GM23338 (cell line): Measurements from ENCODE around the gene CARMIL1. TPM values are rescaled to one million over a fixed set of nuclear protein-coding genes. Genes with fewer than 3 reads are reported as not detected.

Experiments used
- ATAC-seq: fragments of 200-7000 bp; cut with Tn5 transposase; 3 replicates; pipeline ENCODE4 v1.9.1; 2020
- DNase-seq: peaks from one replicate; pipeline ENCODE4 v3.0.0-alpha.2; 2015; ENCODE audit warnings: low spot score
- H2AFZ ChIP-seq: fragments of 200-600 bp; sonication (generic); 2 replicates; pipeline ENCODE4 v1.8.0; 2016; ENCODE audit warnings: antibody characterized with exemption, mild to moderate bottlenecking, moderate library complexity
- H3F3A ChIP-seq: fragments of 200-600 bp; sonication (generic); replicated peaks from 2 replicates; pipeline ENCODE4 v1.8.0; 2017; ENCODE audit warnings: antibody characterized with exemption, mixed run types, low read depth
- H3K27ac ChIP-seq: fragments of 200-600 bp; sonication (generic); 2 replicates; pipeline ENCODE4 v1.6.1; 2016; ENCODE audit warnings: low read depth
- H3K27me3 ChIP-seq: fragments of 200-600 bp; sonication (generic); 2 replicates; pipeline ENCODE4 v1.8.0; 2016; ENCODE audit warnings: mild to moderate bottlenecking, mixed run types, moderate library complexity; ENCODE audit not compliant: insufficient read depth
- H3K36me3 ChIP-seq: fragments of 200-600 bp; sonication (generic); 2 replicates; pipeline ENCODE4 v1.8.0; 2016; ENCODE audit warnings: mild to moderate bottlenecking; ENCODE audit not compliant: insufficient read depth
- H3K4me1 ChIP-seq: fragments of 200-600 bp; sonication (generic); 2 replicates; pipeline ENCODE4 v1.8.0; 2016; ENCODE audit warnings: mild to moderate bottlenecking, moderate library complexity; ENCODE audit not compliant: insufficient read depth
- H3K4me2 ChIP-seq: fragments of 200-600 bp; sonication (generic); 2 replicates; pipeline ENCODE4 v1.7.1; 2017; ENCODE audit warnings: mixed run types
- H3K4me3 ChIP-seq: fragments of 200-600 bp; sonication (generic); 2 replicates; pipeline ENCODE4 v1.6.1; 2016; ENCODE audit warnings: mixed run types
- H3K79me2 ChIP-seq: fragments of 200-600 bp; sonication (generic); replicated peaks from 2 replicates; pipeline ENCODE4 v1.8.0; 2017; ENCODE audit warnings: mild to moderate bottlenecking; ENCODE audit not compliant: insufficient read depth
- H3K9me2 ChIP-seq: fragments of 200-600 bp; sonication (generic); 2 replicates; pipeline ENCODE4 v1.8.0; 2017; ENCODE audit not compliant: insufficient read depth
- H4K20me1 ChIP-seq: fragments of 200-600 bp; sonication (generic); replicated peaks from 2 replicates; pipeline ENCODE4 v1.8.0; 2017; ENCODE audit warnings: mild to moderate bottlenecking; ENCODE audit not compliant: insufficient read depth
- H3K27ac Mint-ChIP-seq: 2 replicates; pipeline ENCODE4 v1.8.0; 2020; ENCODE audit warnings: inconsistent platforms, mild to moderate bottlenecking, moderate library complexity, mixed read lengths
- H3K27me3 Mint-ChIP-seq: 3 replicates; pipeline ENCODE4 v1.8.0; 2022; ENCODE audit warnings: low read depth, mild to moderate bottlenecking, moderate library complexity, mixed read lengths, inconsistent platforms; ENCODE audit not compliant: insufficient read depth, poor library complexity
- H3K36me3 Mint-ChIP-seq: 3 replicates; pipeline ENCODE4 v1.8.0; 2021; ENCODE audit warnings: low read depth, mild to moderate bottlenecking, inconsistent platforms, moderate library complexity, mixed read lengths
- H3K4me1 Mint-ChIP-seq: 3 replicates; pipeline ENCODE4 v1.8.0; 2020; ENCODE audit warnings: mild to moderate bottlenecking, inconsistent platforms, mixed read lengths
- H3K4me3 Mint-ChIP-seq: 3 replicates; pipeline ENCODE4 v1.8.0; 2021; ENCODE audit warnings: moderate library complexity, mild to moderate bottlenecking, inconsistent platforms, mixed read lengths
- H3K9me3 Mint-ChIP-seq: 3 replicates; pipeline ENCODE4 v1.8.0; 2020; ENCODE audit warnings: moderate library complexity, mild to moderate bottlenecking, inconsistent platforms, mixed read lengths
- CREB1 ChIP-seq: fragments of 250-450 bp; sonication (Bioruptor Pico); IDR thresholded peaks from 2 replicates; pipeline ENCODE4 v1.5.0; 2020; ENCODE audit warnings: low read depth, mild to moderate bottlenecking, moderate library complexity
- CTCF ChIP-seq, 2 experiments: fragments of 200-600 bp in 1 of 2; sonication (generic) in 1 of 2; conservative IDR thresholded peaks; 2 replicates each; pipeline versions ENCODE4 v1.5.1 to v1.6.1; 2016 to 2017; ENCODE audit warnings: antibody characterized with exemption in 2 of 2, low read depth in 2 of 2, mild to moderate bottlenecking in 2 of 2, moderate library complexity in 1 of 2
- ETS1 ChIP-seq: IDR thresholded peaks from 2 replicates; pipeline ENCODE4 v1.6.1; 2016; ENCODE audit warnings: antibody characterized with exemption
- EZH2 ChIP-seq: fragments of 200-600 bp; sonication (generic); IDR thresholded peaks from one replicate; pipeline ENCODE4 v1.8.0; 2017; ENCODE audit warnings: antibody characterized with exemption, mild to moderate bottlenecking, low read depth; ENCODE audit not compliant: unreplicated experiment
- EZH2phosphoT487 ChIP-seq: fragments of 200-600 bp; sonication (generic); IDR thresholded peaks from one replicate; pipeline ENCODE4 v1.8.1; 2018; ENCODE audit warnings: antibody characterized with exemption; ENCODE audit not compliant: unreplicated experiment
- JUNB ChIP-seq: IDR thresholded peaks from one replicate; pipeline ENCODE4 v1.6.1; 2016; ENCODE audit warnings: antibody characterized with exemption; ENCODE audit not compliant: unreplicated experiment
- NANOG ChIP-seq: IDR thresholded peaks from 2 replicates; pipeline ENCODE4 v1.6.1; 2016; ENCODE audit warnings: antibody characterized with exemption, borderline replicate concordance
- STAT1 ChIP-seq: IDR thresholded peaks from one replicate; pipeline ENCODE4 v1.6.1; 2016; ENCODE audit warnings: antibody characterized with exemption; ENCODE audit not compliant: unreplicated experiment
- ZNF114 ChIP-seq: fragments of 250-450 bp; sonication (Bioruptor Pico); IDR thresholded peaks from 2 replicates; pipeline ENCODE4 v1.5.0; 2020; ENCODE audit warnings: mild to moderate bottlenecking, moderate library complexity
- polyA plus RNA-seq: library from polyadenylated mRNA; unstranded; fragments of >200 nt; fragmentation: Nextera tagmentation; extraction: Ambion mirVana; gene quantifications from 2 replicates; pipeline ENCODE4 v1.2.1, GENCODE V29; 2016
- total RNA-seq: library from RNA; depleted of rRNA; stranded (reverse); fragments of >200 nt; shearing (Covaris generic); gene quantifications from 2 replicates; pipeline ENCODE4 v1.2.3, GENCODE V29; 2014
- TF ChIP-seq, protein P1 (sequence below): IDR thresholded peaks from one replicate; pipeline ENCODE4 v1.6.1; 2018; ENCODE audit warnings: antibody characterized with exemption; ENCODE audit not compliant: unreplicated experiment

The CARMIL1 gene
- total and polyA plus RNA-seq, 2 experiments from 2014 or later = 43.2 to 66.9 TPM

- Mint-ChIP-seq H3K27me3 (no peaks in the 10 kb centered on the region), H3K4me1 (peaks cover 2% of the 10 kb centered on the region; the same call in 2 of the 3 replicates)
- no peak for DNase-seq
Observed at GRCh38 chr6:25239498-25239897, 39.7 kb upstream of the CARMIL1 start.

DNA sequence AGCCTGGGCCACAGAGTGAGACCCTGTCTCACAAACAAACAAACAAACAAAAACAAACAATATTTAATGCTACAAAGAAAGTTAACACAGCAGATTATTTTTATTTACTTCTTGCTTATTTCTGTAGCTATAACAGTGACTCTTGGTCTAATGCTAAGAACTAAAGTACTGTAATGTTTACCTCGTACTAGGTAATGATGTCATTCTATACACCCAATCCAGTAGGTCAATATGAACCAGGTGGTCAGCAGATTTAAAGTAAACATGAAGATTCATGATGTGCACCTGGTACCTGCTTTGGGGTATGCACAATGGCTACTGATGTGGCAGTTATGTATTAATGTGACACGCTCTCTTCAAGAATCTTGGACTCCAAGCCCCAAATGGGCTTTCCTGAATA, 36.6 kb upstream of the CARMIL1 start:
- Histone ChIP-seq H3K4me3 (no peak overlapping the region), H3K4me2 (no peak overlapping the region), H2AFZ (no peak overlapping the region), H3K27me3 (no peaks in the 10 kb centered on the region), H3K36me3 (no peaks in the 10 kb centered on the region), H3K79me2 (no peaks in the 10 kb centered on the region), H3K4me1 (no peaks in the 10 kb centered on the region), H4K20me1 (no peaks in the 10 kb centered on the region), H3K9me2 (no peaks in the 10 kb centered on the region), H3F3A (no peaks in the 10 kb centered on the region), H3K27ac (no peak overlapping the region)
- Mint-ChIP-seq H3K36me3 (no peaks in the 10 kb centered on the region), H3K27me3 (no peaks in the 10 kb centered on the region), H3K4me3 (no peak overlapping the region), H3K27ac (no peak overlapping the region), H3K4me1 (peaks cover 5% of the 10 kb centered on the region; the same call in 2 of the 3 replicates), H3K9me3 (no peaks in the 10 kb centered on the region)
- DNase-seq (no peak), ATAC-seq (no peak)
- TF ChIP-seq STAT1 (no peak), NANOG (no peak), CREB1 (no peak), EZH2 (no peak), ETS1 (no peak), CTCF (conservative IDR thresholded peaks at IDR 0.05; ENCODE audit: low read depth in 2 of 2) (no peak), JUNB (no peak), ZNF114 (no peak), EZH2phosphoT487 (no peak)
- TF ChIP-seq, protein P1, sequence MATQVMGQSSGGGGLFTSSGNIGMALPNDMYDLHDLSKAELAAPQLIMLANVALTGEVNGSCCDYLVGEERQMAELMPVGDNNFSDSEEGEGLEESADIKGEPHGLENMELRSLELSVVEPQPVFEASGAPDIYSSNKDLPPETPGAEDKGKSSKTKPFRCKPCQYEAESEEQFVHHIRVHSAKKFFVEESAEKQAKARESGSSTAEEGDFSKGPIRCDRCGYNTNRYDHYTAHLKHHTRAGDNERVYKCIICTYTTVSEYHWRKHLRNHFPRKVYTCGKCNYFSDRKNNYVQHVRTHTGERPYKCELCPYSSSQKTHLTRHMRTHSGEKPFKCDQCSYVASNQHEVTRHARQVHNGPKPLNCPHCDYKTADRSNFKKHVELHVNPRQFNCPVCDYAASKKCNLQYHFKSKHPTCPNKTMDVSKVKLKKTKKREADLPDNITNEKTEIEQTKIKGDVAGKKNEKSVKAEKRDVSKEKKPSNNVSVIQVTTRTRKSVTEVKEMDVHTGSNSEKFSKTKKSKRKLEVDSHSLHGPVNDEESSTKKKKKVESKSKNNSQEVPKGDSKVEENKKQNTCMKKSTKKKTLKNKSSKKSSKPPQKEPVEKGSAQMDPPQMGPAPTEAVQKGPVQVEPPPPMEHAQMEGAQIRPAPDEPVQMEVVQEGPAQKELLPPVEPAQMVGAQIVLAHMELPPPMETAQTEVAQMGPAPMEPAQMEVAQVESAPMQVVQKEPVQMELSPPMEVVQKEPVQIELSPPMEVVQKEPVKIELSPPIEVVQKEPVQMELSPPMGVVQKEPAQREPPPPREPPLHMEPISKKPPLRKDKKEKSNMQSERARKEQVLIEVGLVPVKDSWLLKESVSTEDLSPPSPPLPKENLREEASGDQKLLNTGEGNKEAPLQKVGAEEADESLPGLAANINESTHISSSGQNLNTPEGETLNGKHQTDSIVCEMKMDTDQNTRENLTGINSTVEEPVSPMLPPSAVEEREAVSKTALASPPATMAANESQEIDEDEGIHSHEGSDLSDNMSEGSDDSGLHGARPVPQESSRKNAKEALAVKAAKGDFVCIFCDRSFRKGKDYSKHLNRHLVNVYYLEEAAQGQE = no peak

More at GRCh38 chr6:25239498-25239897, 39.7 kb upstream of the CARMIL1 start:
- Histone ChIP-seq H3K4me3 (no peak overlapping the region), H3K27me3 (no peaks in the 10 kb centered on the region), H3K36me3 (no peaks in the 10 kb centered on the region), H3K9me2 (no peaks in the 10 kb centered on the region), H3K4me1 (no peaks in the 10 kb centered on the region), H3K27ac (no peak overlapping the region), H3K4me2 (no peak overlapping the region), H2AFZ (no peak overlapping the region; the same call in 1 of the 2 replicates), H3K79me2 (no peaks in the 10 kb centered on the region), H3F3A (no peaks in the 10 kb centered on the region), H4K20me1 (no peaks in the 10 kb centered on the region)
- Mint-ChIP-seq H3K4me3 (no peak overlapping the region), H3K9me3 (no peaks in the 10 kb centered on the region), H3K36me3 (no peaks in the 10 kb centered on the region), H3K27ac (no peak overlapping the region)
- ATAC-seq = no peak
- no peak for TF ChIP-seq JUNB
